GM18508 (cell line): Measurements from ENCODE around the gene ARL17A.
"Not testable (repeated sequence)": the region's sequence is repeated elsewhere in the genome, so short reads cannot be mapped to it uniquely, and the experiment has no call there.

Experiments used
- ATAC-seq: cut with Tn5 transposase; IDR thresholded peaks from one replicate; pipeline ENCODE4 v1.9.1; 2021; ENCODE audit warnings: moderate number of reproducible peaks; ENCODE audit not compliant: insufficient read depth, unreplicated experiment

The ARL17A gene

GRCh38 chr17:46560048-46560447, 19.4 kb downstream of the ARL17A start:
- not testable (repeated sequence) for ATAC-seq

- ATAC-seq: not testable (repeated sequence)
These were observed 20.3 kb downstream of the ARL17A start for GRCh38 chr17:46559155-46559554.

GRCh38 chr17:46548607-46549006, 30.9 kb downstream of the ARL17A start:
- ATAC-seq: not testable (repeated sequence)

- ATAC-seq: not testable (repeated sequence)
These were observed 44.8 kb downstream of the ARL17A start for GRCh38 chr17:46534716-46535115.

GRCh38 chr17:46512168-46512567, 67.3 kb downstream of the ARL17A start, which contains the start of gene LRRC37A2:
LRRC37A2 (plus strand) TSS chr17:46512468; CDS start chr17:46512713, 245 bp downstream.
- not testable (repeated sequence) for ATAC-seq

GRCh38 chr17:46505896-46506295, 73.6 kb downstream of the ARL17A start:
- not testable (repeated sequence) for ATAC-seq

- not testable (repeated sequence) for ATAC-seq
These were observed 79.9 kb downstream of the ARL17A start for GRCh38 chr17:46499437-46500139.

GRCh38 chr17:46492021-46492420, 87.5 kb downstream of the ARL17A start:
- not testable (repeated sequence) for ATAC-seq

- ATAC-seq: not testable (repeated sequence)
These were observed 98.2 kb downstream of the ARL17A start for GRCh38 chr17:46481310-46481709.

- not testable (repeated sequence) for ATAC-seq
These were observed 100.7 kb downstream of the ARL17A start for GRCh38 chr17:46478823-46479222.

GRCh38 chr17:46475583-46475982, 103.9 kb downstream of the ARL17A start:
- ATAC-seq: not testable (repeated sequence)

GRCh38 chr17:46474489-46474888, 105.0 kb downstream of the ARL17A start:
- ATAC-seq: not testable (repeated sequence)

GRCh38 chr17:46467618-46468017, 111.9 kb downstream of the ARL17A start:
- not testable (repeated sequence) for ATAC-seq
